Measurements from ENCODE around the gene NOD2. TPM values are rescaled to one million over a fixed set of nuclear protein-coding genes. Genes with fewer than 3 reads are reported as not detected.

NOD2 gene
- total RNA-seq, 1 experiment from 2014 or later = 0.70 TPM

GRCh38 chr16:50781043-50781442 lies 87.6 kb downstream of the NOD2 start:
- TF ChIP-seq EZH2 (IDR thresholded peaks at IDR 0.05; ENCODE audit: low read depth) (no peak), CTCF (conservative IDR thresholded peaks at IDR 0.05) (no peak)
- Histone ChIP-seq H3K9me3 (ENCODE audit: insufficient read depth, low read depth) (no peaks in the 10 kb centered on the region), H3K9me2 (ENCODE audit: insufficient read depth) (no peaks in the 10 kb centered on the region), H3K4me2 (no peak overlapping the region), H2AFZ (no peak overlapping the region), H3K4me1 (replicated peaks; ENCODE audit: insufficient read depth) (no peaks in the 10 kb centered on the region), H4K20me1 (ENCODE audit: insufficient read depth) (no peaks in the 10 kb centered on the region), H3K4me3 (no peak overlapping the region), H3F3A (ENCODE audit: insufficient read depth, low read depth) (no peaks in the 10 kb centered on the region), H3K27me3 (ENCODE audit: insufficient read depth, low read depth) (no peaks in the 10 kb centered on the region), H3K79me2 (ENCODE audit: low read depth) (no peaks in the 10 kb centered on the region), H3K27ac (no peak overlapping the region), H3K36me3 (ENCODE audit: low read depth) (no peaks in the 10 kb centered on the region)
- no TSS peak for BruUV-seq (replicated peaks)
- intact Hi-C loops (cut with micrococcal nuclease; ENCODE audit: unreplicated experiment) = no loop called here
- no peak for DNase-seq
- ChIA-PET POLR2A (ENCODE audit: unreplicated experiment) (no interaction called here), CTCF (no interaction called here)

- Histone ChIP-seq H4K20me1 (ENCODE audit: insufficient read depth) (no peaks in the 10 kb centered on the region), H3K9me3 (ENCODE audit: insufficient read depth, low read depth) (no peaks in the 10 kb centered on the region), H3K4me2 (no peak overlapping the region), H3K79me2 (ENCODE audit: low read depth) (no peaks in the 10 kb centered on the region), H3K36me3 (ENCODE audit: low read depth) (no peaks in the 10 kb centered on the region), H3K27ac (no peak overlapping the region), H3K27me3 (ENCODE audit: insufficient read depth, low read depth) (no peaks in the 10 kb centered on the region), H2AFZ (no peak overlapping the region), H3F3A (ENCODE audit: insufficient read depth, low read depth) (no peaks in the 10 kb centered on the region), H3K4me3 (no peak overlapping the region), H3K4me1 (replicated peaks; ENCODE audit: insufficient read depth) (no peaks in the 10 kb centered on the region), H3K9me2 (ENCODE audit: insufficient read depth) (no peaks in the 10 kb centered on the region)
- intact Hi-C loops (cut with micrococcal nuclease; ENCODE audit: unreplicated experiment) = no loop called here
- ChIA-PET CTCF (no interaction called here), POLR2A (ENCODE audit: unreplicated experiment) (no interaction called here)
- TF ChIP-seq EZH2 (IDR thresholded peaks at IDR 0.05; ENCODE audit: low read depth) (no peak), CTCF (conservative IDR thresholded peaks at IDR 0.05) (no peak)
- no peak for DNase-seq
- no TSS peak for BruUV-seq (replicated peaks)
Observed at GRCh38 chr16:50781518-50781917, 88.1 kb downstream of the NOD2 start.

Small RNA genes lying within 50 kb of the gene (microRNA-seq; reads per million reads assigned to microRNA genes)
- gene MIR3181 (ENCODE audit: borderline number of aligned reads, borderline replicate concordance) = not detected

Other genes starting within 250 kb of the NOD2 start
- 0.44 and 0.83 TPM in 2 replicates for gene NKD1, start 145.2 kb upstream of the NOD2 start, total RNA-seq (2021)
- not detected in 2 replicates for gene SNX20, start 12.3 kb upstream of the NOD2 start, total RNA-seq (2021)
- gene CYLD, start 48.5 kb downstream of the NOD2 start, total RNA-seq (2021) = 12.6 and 19.0 TPM in 2 replicates